ENCODE results near the gene OR10X1.

Gene OR10X1

GRCh38 chr1:158604968-158605367 lies 25.3 kb upstream of the OR10X1 start, which contains the start of gene OR10Z1:
Gene OR10Z1, plus strand, starts transcription at chr1:158605268. Its CDS starts 1,171 bp downstream, at chr1:158606439.
- no peak within 1 kb of the TSS for H3K14ac ChIP-seq (ENCODE audit: low read length)
- H3K27ac ChIP-seq (replicated peaks; ENCODE audit: low read length) = no peak within 1 kb of the TSS
- no peak within 1 kb of the TSS for H4K8ac ChIP-seq (ENCODE audit: low read depth, low read length)
- no peak within 1 kb of the TSS for H2BK12ac ChIP-seq (ENCODE audit: low read length)
- H3K9ac ChIP-seq (ENCODE audit: low read depth, low read length, poor library complexity) = no peak within 1 kb of the TSS
- no peak within 1 kb of the TSS for H2BK5ac ChIP-seq (ENCODE audit: low read length)
- no peak within 1 kb of the TSS for H3K4me2 ChIP-seq (ENCODE audit: insufficient read depth, low read length, poor library complexity, severe bottlenecking)
- no peak within 1 kb of the TSS for H2BK120ac ChIP-seq (ENCODE audit: low read depth, low read length)
- H3K36me3 ChIP-seq (replicated peaks in 1 of 2; ENCODE audit: control insufficient read depth in 2 of 2, insufficient read depth in 2 of 2, low read length in 2 of 2) = no peaks in the 10 kb centered on the region
- no peaks in the 10 kb centered on the region for H3K27me3 ChIP-seq (ENCODE audit: control insufficient read depth in 3 of 3, insufficient read depth in 3 of 3, low read depth in 1 of 3, low read length in 3 of 3)
- no peak within 1 kb of the TSS for H3K23ac ChIP-seq (ENCODE audit: low read depth, low read length, poor library complexity)
- no peak for DNase-seq (ENCODE audit: low spot score)
- no peak within 1 kb of the TSS for H2AK5ac ChIP-seq (ENCODE audit: low read depth, low read length)
- H3K4me1 ChIP-seq (ENCODE audit: control insufficient read depth in 2 of 2, insufficient read depth in 1 of 2, low read depth in 1 of 2, low read length in 2 of 2) = peaks cover 0 to 2% of the 10 kb centered on the region in 2 donors
- H3K4ac ChIP-seq (ENCODE audit: low read length) = no peak within 1 kb of the TSS
- no peak within 1 kb of the TSS for H2BK15ac ChIP-seq (ENCODE audit: low read length)
- no peak within 1 kb of the TSS for H4K91ac ChIP-seq (ENCODE audit: low read depth, low read length, poor library complexity)
- H3K9me3 ChIP-seq (replicated peaks in 1 of 2; ENCODE audit: control insufficient read depth in 2 of 2, insufficient read depth in 1 of 2, low read depth in 1 of 2, low read length in 2 of 2) = peaks cover 0 to 2% of the 10 kb centered on the region in 2 donors
- H3K79me1 ChIP-seq (ENCODE audit: low read depth, low read length) = no peaks in the 10 kb centered on the region
- H3K4me3 ChIP-seq (ENCODE audit: low read length in 2 of 2) = no peak within 1 kb of the TSS
- no peak within 1 kb of the TSS for H2AFZ ChIP-seq (ENCODE audit: low read length)
- no CpG with 5 or more reads among the region's 1 CpG for WGBS, 2 donors (ENCODE audit: extremely low coverage in 2 of 2, insufficient read length in 2 of 2, insufficient replicate concordance in 1 of 2)
- no peak within 1 kb of the TSS for H3K18ac ChIP-seq (ENCODE audit: low read length)

- Histone ChIP-seq H3K27ac (replicated peaks; ENCODE audit: low read length) (no peak overlapping the region), H3K9me3 (replicated peaks in 1 of 2; ENCODE audit: control insufficient read depth in 2 of 2, insufficient read depth in 1 of 2, low read depth in 1 of 2, low read length in 2 of 2) (peaks cover 0 to 8% of the 10 kb centered on the region in 2 donors), H3K4me2 (ENCODE audit: insufficient read depth, low read length, poor library complexity, severe bottlenecking) (no peak overlapping the region), H3K9ac (ENCODE audit: low read depth, low read length, poor library complexity) (no peak overlapping the region), H2AFZ (ENCODE audit: low read length) (no peak overlapping the region), H3K4ac (ENCODE audit: low read length) (no peak overlapping the region), H2BK5ac (ENCODE audit: low read length) (no peak overlapping the region), H2BK12ac (ENCODE audit: low read length) (no peak overlapping the region), H2BK120ac (ENCODE audit: low read depth, low read length) (no peak overlapping the region), H4K8ac (ENCODE audit: low read depth, low read length) (no peak overlapping the region), H3K27me3 (ENCODE audit: control insufficient read depth in 3 of 3, insufficient read depth in 3 of 3, low read depth in 1 of 3, low read length in 3 of 3) (no peaks in the 10 kb centered on the region), H3K36me3 (replicated peaks in 1 of 2; ENCODE audit: control insufficient read depth in 2 of 2, insufficient read depth in 2 of 2, low read length in 2 of 2) (no peaks in the 10 kb centered on the region), H3K18ac (ENCODE audit: low read length) (no peak overlapping the region), H3K14ac (ENCODE audit: low read length) (no peak overlapping the region), H2AK5ac (ENCODE audit: low read depth, low read length) (no peak overlapping the region), H3K23ac (ENCODE audit: low read depth, low read length, poor library complexity) (no peak overlapping the region), H2BK15ac (ENCODE audit: low read length) (no peak overlapping the region), H3K4me1 (ENCODE audit: control insufficient read depth in 2 of 2, insufficient read depth in 1 of 2, low read depth in 1 of 2, low read length in 2 of 2) (no peaks in the 10 kb centered on the region), H4K91ac (ENCODE audit: low read depth, low read length, poor library complexity) (no peak overlapping the region), H3K4me3 (ENCODE audit: low read length in 2 of 2) (no peak overlapping the region), H3K79me1 (ENCODE audit: low read depth, low read length) (no peaks in the 10 kb centered on the region)
- WGBS, 2 donors (ENCODE audit: extremely low coverage in 2 of 2, insufficient read length in 2 of 2, insufficient replicate concordance in 1 of 2) = no CpG with 5 or more reads among the region's 2 CpGs
- DNase-seq (ENCODE audit: low spot score) = no peak
Measured at GRCh38 chr1:158600735-158601134, 21.0 kb upstream of the OR10X1 start.

- H3K4ac ChIP-seq (ENCODE audit: low read length) = no peak overlapping the region
- no peaks in the 10 kb centered on the region for H3K36me3 ChIP-seq (replicated peaks in 1 of 2; ENCODE audit: control insufficient read depth in 2 of 2, insufficient read depth in 2 of 2, low read length in 2 of 2)
- H3K27me3 ChIP-seq (ENCODE audit: control insufficient read depth in 3 of 3, insufficient read depth in 3 of 3, low read depth in 1 of 3, low read length in 3 of 3) = no peaks in the 10 kb centered on the region
- no peak overlapping the region for H3K27ac ChIP-seq (replicated peaks; ENCODE audit: low read length)
- no peak overlapping the region for H3K4me2 ChIP-seq (ENCODE audit: insufficient read depth, low read length, poor library complexity, severe bottlenecking)
- no peak overlapping the region for H3K23ac ChIP-seq (ENCODE audit: low read depth, low read length, poor library complexity)
- no peak overlapping the region for H2BK15ac ChIP-seq (ENCODE audit: low read length)
- H2BK5ac ChIP-seq (ENCODE audit: low read length) = no peak overlapping the region
- no peak overlapping the region for H3K4me3 ChIP-seq (ENCODE audit: low read length in 2 of 2)
- H3K4me1 ChIP-seq (ENCODE audit: control insufficient read depth in 2 of 2, insufficient read depth in 1 of 2, low read depth in 1 of 2, low read length in 2 of 2) = no peaks in the 10 kb centered on the region
- H4K8ac ChIP-seq (ENCODE audit: low read depth, low read length) = no peak overlapping the region
- H2BK12ac ChIP-seq (ENCODE audit: low read length) = no peak overlapping the region
- no peak for DNase-seq (ENCODE audit: low spot score)
- no peak overlapping the region for H2AK5ac ChIP-seq (ENCODE audit: low read depth, low read length)
- no peak overlapping the region for H3K14ac ChIP-seq (ENCODE audit: low read length)
- no CpG with 5 or more reads among the region's 1 CpG for WGBS, 2 donors (ENCODE audit: extremely low coverage in 2 of 2, insufficient read length in 2 of 2, insufficient replicate concordance in 1 of 2)
- no peak overlapping the region for H2BK120ac ChIP-seq (ENCODE audit: low read depth, low read length)
- H2AFZ ChIP-seq (ENCODE audit: low read length) = no peak overlapping the region
- no peak overlapping the region for H4K91ac ChIP-seq (ENCODE audit: low read depth, low read length, poor library complexity)
- H3K9ac ChIP-seq (ENCODE audit: low read depth, low read length, poor library complexity) = no peak overlapping the region
- peaks cover 0 to 5% of the 10 kb centered on the region in 2 donors for H3K9me3 ChIP-seq (replicated peaks in 1 of 2; ENCODE audit: control insufficient read depth in 2 of 2, insufficient read depth in 1 of 2, low read depth in 1 of 2, low read length in 2 of 2)
- H3K18ac ChIP-seq (ENCODE audit: low read length) = no peak overlapping the region
- no peaks in the 10 kb centered on the region for H3K79me1 ChIP-seq (ENCODE audit: low read depth, low read length)
Measured at GRCh38 chr1:158586942-158587341, 7.2 kb upstream of the OR10X1 start.

GRCh38 chr1:158583962-158584361 lies 4.3 kb upstream of the OR10X1 start:
- Histone ChIP-seq H2BK120ac (ENCODE audit: low read depth, low read length) (no peak overlapping the region), H3K27ac (replicated peaks; ENCODE audit: low read length) (no peak overlapping the region), H3K4ac (ENCODE audit: low read length) (no peak overlapping the region), H2BK5ac (ENCODE audit: low read length) (no peak overlapping the region), H3K4me1 (ENCODE audit: control insufficient read depth in 2 of 2, insufficient read depth in 1 of 2, low read depth in 1 of 2, low read length in 2 of 2) (no peaks in the 10 kb centered on the region), H3K27me3 (ENCODE audit: control insufficient read depth in 3 of 3, insufficient read depth in 3 of 3, low read depth in 1 of 3, low read length in 3 of 3) (no peaks in the 10 kb centered on the region), H2AFZ (ENCODE audit: low read length) (no peak overlapping the region), H4K91ac (ENCODE audit: low read depth, low read length, poor library complexity) (no peak overlapping the region), H4K8ac (ENCODE audit: low read depth, low read length) (no peak overlapping the region), H3K4me3 (ENCODE audit: low read length in 2 of 2) (no peak overlapping the region), H3K14ac (ENCODE audit: low read length) (no peak overlapping the region), H2AK5ac (ENCODE audit: low read depth, low read length) (no peak overlapping the region), H3K23ac (ENCODE audit: low read depth, low read length, poor library complexity) (no peak overlapping the region), H3K9ac (ENCODE audit: low read depth, low read length, poor library complexity) (no peak overlapping the region), H2BK12ac (ENCODE audit: low read length) (no peak overlapping the region), H3K9me3 (replicated peaks in 1 of 2; ENCODE audit: control insufficient read depth in 2 of 2, insufficient read depth in 1 of 2, low read depth in 1 of 2, low read length in 2 of 2) (peaks cover 0 to 5% of the 10 kb centered on the region in 2 donors), H3K4me2 (ENCODE audit: insufficient read depth, low read length, poor library complexity, severe bottlenecking) (no peak overlapping the region), H3K36me3 (replicated peaks in 1 of 2; ENCODE audit: control insufficient read depth in 2 of 2, insufficient read depth in 2 of 2, low read length in 2 of 2) (no peaks in the 10 kb centered on the region), H3K79me1 (ENCODE audit: low read depth, low read length) (no peaks in the 10 kb centered on the region), H2BK15ac (ENCODE audit: low read length) (no peak overlapping the region), H3K18ac (ENCODE audit: low read length) (no peak overlapping the region)
- no CpG with 5 or more reads among the region's 4 CpGs for WGBS, 2 donors (ENCODE audit: extremely low coverage in 2 of 2, insufficient read length in 2 of 2, insufficient replicate concordance in 1 of 2)
- DNase-seq (ENCODE audit: low spot score) = no peak
